HepG2 (cell line): ENCODE data around the gene MYO7A. TPM values are rescaled to one million over a fixed set of nuclear protein-coding genes. Genes with fewer than 3 reads are reported as not detected.

ENCODE experiments used
- CREB1 ChIP-seq, 2 experiments: fragments of 450-650 bp in 1 of 2; IDR thresholded peaks; 2 replicates each; pipeline ENCODE4 v1.6.1; 2016 to 2017; ENCODE audit warnings: control low read depth in 1 of 2, mild to moderate bottlenecking in 1 of 2, missing compliant biosample characterization in 1 of 2, missing genetic modification characterization in 1 of 2
- ELF3 ChIP-seq: IDR thresholded peaks from 2 replicates; pipeline ENCODE4 v1.6.1; 2016; ENCODE audit warnings: missing genetic modification reagents, missing compliant biosample characterization
- FOXO1 ChIP-seq: sonication (generic); formaldehyde crosslinking; IDR thresholded peaks from 2 replicates; pipeline ENCODE4 v1.4.0; 2020; ENCODE audit warnings: missing genetic modification reagents
- NCOR1 ChIP-seq: fragments of 200-600 bp; sonication (generic); IDR thresholded peaks from 2 replicates; pipeline ENCODE4 v1.7.0; 2017; ENCODE audit warnings: antibody characterized with exemption, low read length, borderline replicate concordance
- PITX1 ChIP-seq: sonication (generic); formaldehyde crosslinking; IDR thresholded peaks from 2 replicates; pipeline ENCODE4 v1.5.1; 2020; ENCODE audit warnings: mild to moderate bottlenecking, missing genetic modification reagents
- REPIN1 ChIP-seq: sonication (generic); formaldehyde crosslinking; IDR thresholded peaks from 2 replicates; pipeline ENCODE4 v1.8.0; 2022; ENCODE audit warnings: missing genetic modification reagents, low read depth, mild to moderate bottlenecking, borderline replicate concordance
- ZBTB40 ChIP-seq, 2 experiments: fragments of 450-650 bp in 1 of 2; sonication (generic) in 1 of 2; formaldehyde crosslinking in 1 of 2; IDR thresholded peaks; 2 replicates each; pipeline versions ENCODE4 v1.6.1 to v1.8.0; 2016 to 2022; ENCODE audit warnings: antibody characterized with exemption in 1 of 2, mild to moderate bottlenecking in 1 of 2, missing genetic modification reagents in 1 of 2
- ZBTB43 ChIP-seq: sonication (generic); formaldehyde crosslinking; conservative IDR thresholded peaks from 2 replicates; pipeline ENCODE4 v1.4.0; 2020; ENCODE audit warnings: missing genetic modification reagents
- ZFAT ChIP-seq: sonication (generic); formaldehyde crosslinking; conservative IDR thresholded peaks from 2 replicates; pipeline ENCODE4 v1.8.1; 2023; ENCODE audit warnings: missing genetic modification reagents, inconsistent platforms
- ZNF276 ChIP-seq: sonication (generic); formaldehyde crosslinking; IDR thresholded peaks from 2 replicates; pipeline ENCODE4 v1.4.0; 2020; ENCODE audit warnings: mild to moderate bottlenecking, low read depth, missing genetic modification reagents
- ZNF280B ChIP-seq: sonication (generic); formaldehyde crosslinking; IDR thresholded peaks from 2 replicates; pipeline ENCODE4 v1.5.0; 2020; ENCODE audit warnings: missing genetic modification reagents, mild to moderate bottlenecking, borderline replicate concordance
- ZNF317 ChIP-seq: sonication (generic); formaldehyde crosslinking; IDR thresholded peaks from 2 replicates; pipeline ENCODE4 v1.5.0; 2020; ENCODE audit warnings: mild to moderate bottlenecking, missing genetic modification reagents
- ZNF576 ChIP-seq: sonication (generic); formaldehyde crosslinking; IDR thresholded peaks from 2 replicates; pipeline ENCODE4 v1.4.0; 2020; ENCODE audit warnings: mild to moderate bottlenecking, missing genetic modification reagents
- polyA plus RNA-seq, 8 experiments: library from polyadenylated mRNA; depleted of rRNA in 3 of 8; stranded (reverse) in 7 of 8; unstranded in 1 of 8; fragments of >200 nt; fragmentation: Illumina TruSeq in 4 of 8; extraction: Trizol in 4 of 8; gene quantifications; 2 replicates each; pipeline versions ENCODE4 v1.2.1 to v1.2.3, GENCODE V29; 2011 to 2016; ENCODE audit warnings: low read depth in 4 of 8, missing spikeins in 1 of 8, mixed read lengths in 1 of 8; ENCODE audit not compliant: insufficient read depth in 1 of 8
- total RNA-seq, 5 experiments: library from RNA; depleted of rRNA; stranded (reverse); fragments of >200 nt; fragmentation: Illumina TruSeq; extraction: Trizol; gene quantifications; 2 replicates each; pipeline ENCODE4 v1.2.3, GENCODE V29; 2016; ENCODE audit warnings: low read depth in 1 of 5

Gene MYO7A
- total and polyA plus RNA-seq, 2 of the 13 experiments (the other 11 are each of a cell fraction or from before 2014, with no cell fraction given), result 7.5 to 10.0 TPM

- TF ChIP-seq ZNF276 (no peak), ZNF576 (CRISPR knock-in tag) (no peak), ZNF280B (CRISPR knock-in tag) (no peak), CREB1 (IDR thresholded peaks at IDR 0.05) (no peak), CREB1 (CRISPR knock-in tag; IDR thresholded peaks at IDR 0.05) (0 out of 2 replicates have a peak, but pooled peaks have one; percentile 19), ZNF317 (CRISPR knock-in tag) (peak; percentile 86; the same call in 1 of the 2 replicates), ZBTB40 (IDR thresholded peaks at IDR 0.05) (no peak), ZBTB40 (CRISPR knock-in tag; IDR thresholded peaks at IDR 0.05) (peak; percentile 42; the same call in 1 of the 2 replicates), FOXO1 (CRISPR knock-in tag) (peak; percentile 48; the same call in 1 of the 2 replicates), ZBTB43 (CRISPR knock-in tag) (no peak), ZFAT (no peak), NCOR1 (no peak), PITX1 (CRISPR knock-in tag) (no peak), ELF3 (CRISPR knock-in tag) (peak; percentile 71; the same call in 1 of the 2 replicates), REPIN1 (CRISPR knock-in tag) (peak; percentile 64; the same call in 1 of the 2 replicates)
Measured at GRCh38 chr11:77252555-77253270, 124.7 kb downstream of the MYO7A start (continued).
